ENCODE results near the gene FHIT.

FHIT gene

GRCh38 chr3:61117045-61117898, 134.0 kb downstream of the FHIT start:
- H3K9me3 ChIP-seq (ENCODE audit: insufficient read depth, low read length): no peaks in the 10 kb centered on the region
- H3K4me3 ChIP-seq (ENCODE audit: insufficient read length, low read depth): no peak overlapping the region
- no peaks in the 10 kb centered on the region for H3K36me3 ChIP-seq (ENCODE audit: insufficient read depth, insufficient read length, low read length)
- no peaks in the 10 kb centered on the region for H3K27me3 ChIP-seq (ENCODE audit: insufficient read depth, insufficient read length)
- DNase-seq (ENCODE audit: low read depth, low spot score): no peak
- no peak overlapping the region for H3K9ac ChIP-seq (ENCODE audit: insufficient read length, low read depth)
- TF ChIP-seq ZNF274 (IDR thresholded peaks at IDR 0.05; ENCODE audit: low read depth, low read length) (no peak), YY1 (IDR thresholded peaks at IDR 0.05; ENCODE audit: insufficient read depth, insufficient read length) (no peak), SUZ12 (IDR thresholded peaks at IDR 0.05; ENCODE audit: extremely low read depth, insufficient read depth, insufficient read length) (no peak)
- H3K4me1 ChIP-seq (ENCODE audit: insufficient read depth, insufficient read length): no peaks in the 10 kb centered on the region

DNA sequence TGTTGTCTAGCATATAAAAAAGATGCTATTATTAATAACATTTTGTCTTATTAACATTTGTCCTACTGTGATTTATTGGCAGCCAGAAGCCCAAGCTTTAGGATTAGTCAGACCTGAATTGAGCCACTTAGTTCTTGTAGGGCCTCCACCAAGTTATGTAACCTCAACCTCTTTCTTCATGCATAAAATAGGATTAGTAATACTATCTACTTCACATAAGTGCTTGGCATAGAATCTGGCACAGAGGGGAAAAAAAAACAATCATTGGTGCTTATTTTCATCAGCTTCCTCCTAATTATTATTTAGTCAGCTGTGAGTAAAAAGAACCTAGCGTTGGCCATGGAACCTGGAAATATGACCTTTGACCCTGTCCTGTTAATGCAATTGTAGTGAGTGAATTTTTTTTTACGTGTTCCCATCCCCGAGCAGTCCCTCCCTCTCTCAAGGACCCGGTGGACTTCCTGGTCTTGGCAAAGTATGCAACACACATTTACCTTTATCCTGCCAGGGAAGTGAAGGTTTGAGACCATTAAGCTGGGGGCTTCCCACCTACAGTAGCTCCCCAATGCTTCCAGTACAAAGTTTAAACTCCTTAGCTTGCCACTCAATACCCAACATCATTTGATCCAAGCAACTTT, 136.8 kb downstream of the FHIT start:
- no peaks in the 10 kb centered on the region for H3K27me3 ChIP-seq (ENCODE audit: insufficient read depth, insufficient read length)
- DNase-seq (ENCODE audit: low read depth, low spot score): no peak

DNA sequence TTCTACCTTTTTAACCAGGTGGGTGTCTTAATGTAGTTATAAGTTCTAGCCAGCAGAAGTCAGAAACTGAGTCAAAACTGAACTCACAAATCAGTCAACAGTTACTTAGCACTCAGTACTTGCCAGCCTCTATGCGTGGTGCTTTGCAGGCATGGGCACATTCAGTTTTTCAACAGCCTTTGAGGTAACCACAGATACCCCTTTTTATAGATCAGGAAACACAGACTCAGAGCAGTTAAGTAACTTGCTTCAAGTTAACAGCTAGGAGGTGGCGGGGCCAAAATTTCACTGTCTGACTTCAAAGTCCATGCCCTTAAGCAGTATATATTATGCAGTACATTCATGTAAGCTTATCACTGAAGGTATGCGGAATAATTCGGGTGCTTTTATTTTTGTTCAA, 139.4 kb downstream of the FHIT start:
- Histone ChIP-seq H3K9me3 (ENCODE audit: insufficient read depth, low read length) (no peaks in the 10 kb centered on the region), H3K36me3 (ENCODE audit: insufficient read depth, insufficient read length, low read length) (no peaks in the 10 kb centered on the region), H3K4me1 (ENCODE audit: insufficient read depth, insufficient read length) (no peaks in the 10 kb centered on the region), H3K27me3 (ENCODE audit: insufficient read depth, insufficient read length) (no peaks in the 10 kb centered on the region), H3K4me3 (ENCODE audit: insufficient read length, low read depth) (no peak overlapping the region), H3K9ac (ENCODE audit: insufficient read length, low read depth) (no peak overlapping the region)
- TF ChIP-seq YY1 (IDR thresholded peaks at IDR 0.05; ENCODE audit: insufficient read depth, insufficient read length) (no peak), ZNF274 (IDR thresholded peaks at IDR 0.05; ENCODE audit: low read depth, low read length) (no peak), SUZ12 (IDR thresholded peaks at IDR 0.05; ENCODE audit: extremely low read depth, insufficient read depth, insufficient read length) (no peak)
- no peak for DNase-seq (ENCODE audit: low read depth, low spot score)

More for the DNA sequence above, 136.8 kb downstream of the FHIT start:
- Histone ChIP-seq H3K9me3 (ENCODE audit: insufficient read depth, low read length) (no peaks in the 10 kb centered on the region), H3K4me3 (ENCODE audit: insufficient read length, low read depth) (no peak overlapping the region), H3K9ac (ENCODE audit: insufficient read length, low read depth) (no peak overlapping the region), H3K36me3 (ENCODE audit: insufficient read depth, insufficient read length, low read length) (no peaks in the 10 kb centered on the region), H3K4me1 (ENCODE audit: insufficient read depth, insufficient read length) (no peaks in the 10 kb centered on the region)
- no peak for TF ChIP-seq ZNF274 (IDR thresholded peaks at IDR 0.05; ENCODE audit: low read depth, low read length)
- TF ChIP-seq YY1 (IDR thresholded peaks at IDR 0.05; ENCODE audit: insufficient read depth, insufficient read length): no peak
- no peak for TF ChIP-seq SUZ12 (IDR thresholded peaks at IDR 0.05; ENCODE audit: extremely low read depth, insufficient read depth, insufficient read length)

DNA sequence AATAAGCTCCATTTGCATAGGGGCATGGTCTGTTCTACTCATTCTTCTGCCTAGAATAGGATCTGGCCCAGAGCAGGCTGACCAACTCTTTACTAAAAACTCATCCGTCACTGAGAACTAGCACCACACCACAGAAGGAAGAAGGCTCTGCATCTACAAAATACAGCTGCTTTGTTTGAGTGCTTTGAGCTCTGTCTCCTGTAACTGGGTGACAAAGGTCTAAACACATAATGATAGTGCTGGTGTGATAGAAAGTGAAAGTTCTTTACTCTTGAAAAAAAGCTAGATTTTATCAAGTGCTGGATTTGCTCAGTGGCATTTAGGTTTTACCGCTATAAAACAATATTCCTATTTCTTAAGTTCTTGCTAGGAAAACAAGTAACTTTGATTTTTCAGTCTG, 140.7 kb downstream of the FHIT start:
- Histone ChIP-seq H3K9ac (ENCODE audit: insufficient read length, low read depth) (no peak overlapping the region), H3K36me3 (ENCODE audit: insufficient read depth, insufficient read length, low read length) (no peaks in the 10 kb centered on the region), H3K9me3 (ENCODE audit: insufficient read depth, low read length) (no peaks in the 10 kb centered on the region), H3K4me1 (ENCODE audit: insufficient read depth, insufficient read length) (no peaks in the 10 kb centered on the region), H3K27me3 (ENCODE audit: insufficient read depth, insufficient read length) (no peaks in the 10 kb centered on the region), H3K4me3 (ENCODE audit: insufficient read length, low read depth) (no peak overlapping the region)
- no peak for TF ChIP-seq ZNF274 (IDR thresholded peaks at IDR 0.05; ENCODE audit: low read depth, low read length)
- TF ChIP-seq SUZ12 (IDR thresholded peaks at IDR 0.05; ENCODE audit: extremely low read depth, insufficient read depth, insufficient read length): no peak
- TF ChIP-seq YY1 (IDR thresholded peaks at IDR 0.05; ENCODE audit: insufficient read depth, insufficient read length): no peak
- no peak for DNase-seq (ENCODE audit: low read depth, low spot score)

DNA sequence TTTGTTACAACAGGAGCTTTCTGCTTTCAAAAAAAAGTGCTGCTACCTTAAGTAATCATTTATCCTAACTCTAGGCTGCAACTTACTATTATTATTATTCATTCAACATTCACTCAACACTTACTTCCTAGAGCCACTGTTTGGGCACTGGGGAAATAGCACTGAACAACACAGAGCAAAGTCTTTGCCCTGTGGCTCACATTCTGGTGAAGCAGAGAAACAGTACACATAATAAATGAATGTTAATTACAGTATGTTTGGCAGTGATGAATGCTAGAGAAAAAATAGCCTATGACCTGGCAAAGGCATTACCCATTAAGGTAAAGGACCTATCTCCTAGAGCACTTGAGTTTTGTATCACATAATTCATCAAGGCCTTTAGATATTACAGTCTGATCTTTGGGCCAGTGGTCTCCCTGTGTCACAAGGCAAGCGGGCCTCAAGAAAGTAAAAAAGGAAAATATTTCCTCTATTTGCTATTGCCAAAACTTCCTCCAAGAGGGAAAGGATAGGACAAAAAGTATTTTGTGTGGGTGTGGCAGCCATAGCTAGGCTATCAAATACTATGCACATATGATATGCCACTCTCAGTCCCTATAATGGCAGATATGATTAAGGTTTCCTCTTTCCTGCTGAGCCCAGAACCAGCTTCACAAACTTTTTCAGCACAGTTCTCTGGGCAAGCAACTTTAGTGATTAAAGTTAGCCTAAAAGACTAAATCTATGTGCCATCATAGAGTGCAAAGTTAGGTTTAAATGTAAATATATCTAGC, 142.8 kb downstream of the FHIT start:
- H3K27me3 ChIP-seq (ENCODE audit: insufficient read depth, insufficient read length): no peaks in the 10 kb centered on the region
- no peaks in the 10 kb centered on the region for H3K4me1 ChIP-seq (ENCODE audit: insufficient read depth, insufficient read length)
- H3K36me3 ChIP-seq (ENCODE audit: insufficient read depth, insufficient read length, low read length): no peaks in the 10 kb centered on the region
- DNase-seq (ENCODE audit: low read depth, low spot score): no peak
- H3K9me3 ChIP-seq (ENCODE audit: insufficient read depth, low read length): no peaks in the 10 kb centered on the region
- no peak overlapping the region for H3K9ac ChIP-seq (ENCODE audit: insufficient read length, low read depth)
- no peak overlapping the region for H3K4me3 ChIP-seq (ENCODE audit: insufficient read length, low read depth)
- no peak for TF ChIP-seq SUZ12 (IDR thresholded peaks at IDR 0.05; ENCODE audit: extremely low read depth, insufficient read depth, insufficient read length)
- TF ChIP-seq ZNF274 (IDR thresholded peaks at IDR 0.05; ENCODE audit: low read depth, low read length): no peak
- TF ChIP-seq YY1 (IDR thresholded peaks at IDR 0.05; ENCODE audit: insufficient read depth, insufficient read length): no peak

- TF ChIP-seq SUZ12 (IDR thresholded peaks at IDR 0.05; ENCODE audit: extremely low read depth, insufficient read depth, insufficient read length) (no peak), YY1 (IDR thresholded peaks at IDR 0.05; ENCODE audit: insufficient read depth, insufficient read length) (no peak), ZNF274 (IDR thresholded peaks at IDR 0.05; ENCODE audit: low read depth, low read length) (no peak)
- H3K9ac ChIP-seq (ENCODE audit: insufficient read length, low read depth): no peak overlapping the region
- no peaks in the 10 kb centered on the region for H3K4me1 ChIP-seq (ENCODE audit: insufficient read depth, insufficient read length)
- no peak overlapping the region for H3K4me3 ChIP-seq (ENCODE audit: insufficient read length, low read depth)
- no peaks in the 10 kb centered on the region for H3K9me3 ChIP-seq (ENCODE audit: insufficient read depth, low read length)
- no peaks in the 10 kb centered on the region for H3K27me3 ChIP-seq (ENCODE audit: insufficient read depth, insufficient read length)
- H3K36me3 ChIP-seq (ENCODE audit: insufficient read depth, insufficient read length, low read length): no peaks in the 10 kb centered on the region
- DNase-seq (ENCODE audit: low read depth, low spot score): no peak
Measured at GRCh38 chr3:61094608-61095007, 156.6 kb downstream of the FHIT start.

GRCh38 chr3:61093364-61093763, 157.9 kb downstream of the FHIT start:
- Histone ChIP-seq H3K4me3 (ENCODE audit: insufficient read length, low read depth) (no peak overlapping the region), H3K9ac (ENCODE audit: insufficient read length, low read depth) (no peak overlapping the region), H3K36me3 (ENCODE audit: insufficient read depth, insufficient read length, low read length) (no peaks in the 10 kb centered on the region), H3K4me1 (ENCODE audit: insufficient read depth, insufficient read length) (no peaks in the 10 kb centered on the region), H3K9me3 (ENCODE audit: insufficient read depth, low read length) (no peaks in the 10 kb centered on the region), H3K27me3 (ENCODE audit: insufficient read depth, insufficient read length) (no peaks in the 10 kb centered on the region)
- TF ChIP-seq SUZ12 (IDR thresholded peaks at IDR 0.05; ENCODE audit: extremely low read depth, insufficient read depth, insufficient read length): no peak
- TF ChIP-seq YY1 (IDR thresholded peaks at IDR 0.05; ENCODE audit: insufficient read depth, insufficient read length): no peak
- TF ChIP-seq ZNF274 (IDR thresholded peaks at IDR 0.05; ENCODE audit: low read depth, low read length): no peak
- no peak for DNase-seq (ENCODE audit: low read depth, low spot score)
